Esophagus squamous epithelium (tissue), 5 donors: Measurements from ENCODE around the gene RAX. TPM values are rescaled to one million over a fixed set of nuclear protein-coding genes. Genes with fewer than 3 reads are reported as not detected.

Experiments used
- DNase-seq: peaks from one replicate; lab custom pipeline; 2025; lab: John Stamatoyannopoulos, UW
- H3K27ac ChIP-seq, 4 donors: fragments of 200-600 bp; sonication (generic); one replicate each; pipeline ENCODE4 v1.5.1; 2016 to 2019; ENCODE audit warnings: mild to moderate bottlenecking in 1 of 4
- H3K27me3 ChIP-seq, 4 donors: fragments of 200-600 bp; sonication (generic); 1 replicate in 3 of 4; 2 replicates in 1 of 4; pipeline versions ENCODE4 v1.5.1 to v1.6.0; 2017 to 2021; ENCODE audit warnings: antibody characterized with exemption in 1 of 4
- H3K36me3 ChIP-seq, 3 donors: fragments of 200-600 bp; sonication (generic); one replicate each; pipeline ENCODE4 v1.5.1; 2016 to 2019
- H3K4me1 ChIP-seq, 3 donors: fragments of 200-600 bp; sonication (generic); one replicate each; pipeline ENCODE4 v1.5.1; 2017 to 2019
- H3K4me3 ChIP-seq, 4 donors: fragments of 200-600 bp; sonication (generic); 1 replicate in 3 of 4; 2 replicates in 1 of 4; pipeline ENCODE4 v1.5.1; 2016 to 2019; ENCODE audit warnings: mild to moderate bottlenecking in 2 of 4, moderate library complexity in 1 of 4
- H3K9me3 ChIP-seq, 3 donors: fragments of 200-600 bp; sonication (generic); one replicate each; pipeline ENCODE4 v1.5.1; 2016 to 2019
- POLR2A ChIP-seq, 4 donors: fragments of 450-650 bp; IDR thresholded peaks; one replicate each; pipeline ENCODE4 v1.6.1; 2017; ENCODE audit warnings: antibody characterized with exemption in 4 of 4, mild to moderate bottlenecking in 4 of 4, moderate library complexity in 3 of 4
- WGBS, 2 donors: methylation state at CpG; one replicate each; pipeline ENCODE4 v1.1.5; 2018; 5-methylcytosine and 5-hydroxymethylcytosine counted together
- intact Hi-C: fragments of 100-400 bp; cut with DNase I; formaldehyde crosslinking; loops from one replicate; pipeline ENCODE4 v1.15.0; 2022
- total RNA-seq, 4 donors: library from RNA; depleted of rRNA; stranded (reverse); fragments of >200 nt; gene quantifications; one replicate each; pipeline ENCODE4 v1.1.0, GENCODE V29; 2016
- TF ChIP-seq, protein P1 (sequence below), 6 experiments: fragments of 450-650 bp in 4 of 6; fragments of 200-600 bp in 2 of 6; sonication (generic) in 2 of 6; IDR thresholded peaks; one replicate each; pipeline ENCODE4 v1.5.1; 2016 to 2019; ENCODE audit warnings: antibody characterized with exemption in 6 of 6, mild to moderate bottlenecking in 4 of 6, moderate library complexity in 4 of 6
- donor health status: DM: yes; HTN: yes; CAD: no.

Gene RAX
- total RNA-seq, 4 donors from 2014 or later, result not detected

DNA sequence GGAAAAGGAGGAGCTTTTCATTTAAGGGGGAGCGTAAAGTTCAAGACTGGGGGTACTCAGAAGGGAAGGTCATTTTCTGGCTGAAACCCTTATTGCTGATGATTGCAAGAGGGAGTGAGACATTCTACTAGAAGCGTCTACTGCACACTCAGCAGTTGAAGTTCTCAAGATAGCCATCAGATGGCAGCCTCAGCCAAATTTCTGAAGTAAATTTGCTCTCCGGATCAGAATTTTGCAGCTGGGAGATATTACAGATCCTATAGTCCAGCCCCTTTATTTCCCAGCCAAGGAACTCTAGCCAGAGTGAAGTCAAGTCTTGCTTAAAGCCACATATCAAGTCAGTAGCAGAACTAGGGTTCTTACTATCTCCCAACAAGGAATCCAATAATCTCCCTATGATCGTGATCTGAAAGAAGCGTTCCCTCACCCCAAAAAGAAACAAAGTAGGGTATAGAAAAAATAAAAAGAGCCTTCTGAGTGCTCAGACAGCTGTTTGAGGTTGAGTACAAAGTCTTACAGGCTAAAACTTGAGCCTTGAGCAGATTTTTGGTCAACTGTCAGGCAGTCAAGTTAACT, 24.0 kb downstream of the RAX start:
- no peak overlapping the region for H3K4me3 ChIP-seq
- intact Hi-C loops, result no loop called here
- WGBS, 2 donors, result 15 to 24% methylated on average over 5 of the region's 5 CpGs
- TF ChIP-seq POLR2A (IDR thresholded peaks at IDR 0.05), result no peak
- TF ChIP-seq, protein P1, sequence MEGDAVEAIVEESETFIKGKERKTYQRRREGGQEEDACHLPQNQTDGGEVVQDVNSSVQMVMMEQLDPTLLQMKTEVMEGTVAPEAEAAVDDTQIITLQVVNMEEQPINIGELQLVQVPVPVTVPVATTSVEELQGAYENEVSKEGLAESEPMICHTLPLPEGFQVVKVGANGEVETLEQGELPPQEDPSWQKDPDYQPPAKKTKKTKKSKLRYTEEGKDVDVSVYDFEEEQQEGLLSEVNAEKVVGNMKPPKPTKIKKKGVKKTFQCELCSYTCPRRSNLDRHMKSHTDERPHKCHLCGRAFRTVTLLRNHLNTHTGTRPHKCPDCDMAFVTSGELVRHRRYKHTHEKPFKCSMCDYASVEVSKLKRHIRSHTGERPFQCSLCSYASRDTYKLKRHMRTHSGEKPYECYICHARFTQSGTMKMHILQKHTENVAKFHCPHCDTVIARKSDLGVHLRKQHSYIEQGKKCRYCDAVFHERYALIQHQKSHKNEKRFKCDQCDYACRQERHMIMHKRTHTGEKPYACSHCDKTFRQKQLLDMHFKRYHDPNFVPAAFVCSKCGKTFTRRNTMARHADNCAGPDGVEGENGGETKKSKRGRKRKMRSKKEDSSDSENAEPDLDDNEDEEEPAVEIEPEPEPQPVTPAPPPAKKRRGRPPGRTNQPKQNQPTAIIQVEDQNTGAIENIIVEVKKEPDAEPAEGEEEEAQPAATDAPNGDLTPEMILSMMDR (IDR thresholded peaks at IDR 0.05), result peak; percentile 46 to 79 (median 59)
- H3K27me3 ChIP-seq, result peaks cover 0 to 68% (median 0%) of the 10 kb centered on the region in 4 donors
- H3K9me3 ChIP-seq, result no peaks in the 10 kb centered on the region
- H3K27ac ChIP-seq, result no peak overlapping the region
- H3K36me3 ChIP-seq, result no peaks in the 10 kb centered on the region
- no peak for DNase-seq
- H3K4me1 ChIP-seq, result no peaks in the 10 kb centered on the region

DNA sequence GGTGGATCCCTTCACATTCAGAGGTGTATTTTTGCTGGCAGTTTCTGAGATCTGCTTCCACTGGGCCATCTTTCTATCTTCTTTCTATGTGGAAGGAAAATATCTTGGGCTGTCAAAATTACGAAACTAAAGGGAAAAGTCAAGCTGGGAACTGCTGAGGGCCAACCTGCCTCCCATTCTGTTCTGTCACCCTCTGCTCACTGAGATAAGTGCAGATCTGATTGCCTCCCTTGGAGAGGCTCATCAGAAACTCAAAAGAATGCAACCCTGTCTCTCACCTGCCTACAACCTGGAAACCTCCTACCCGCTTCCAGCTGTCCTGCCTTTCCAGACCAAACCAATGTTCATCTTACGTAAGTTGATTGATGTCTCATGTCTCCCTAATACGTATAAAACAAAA, 26.5 kb downstream of the RAX start:
- intact Hi-C loops, result no loop called here

DNA sequence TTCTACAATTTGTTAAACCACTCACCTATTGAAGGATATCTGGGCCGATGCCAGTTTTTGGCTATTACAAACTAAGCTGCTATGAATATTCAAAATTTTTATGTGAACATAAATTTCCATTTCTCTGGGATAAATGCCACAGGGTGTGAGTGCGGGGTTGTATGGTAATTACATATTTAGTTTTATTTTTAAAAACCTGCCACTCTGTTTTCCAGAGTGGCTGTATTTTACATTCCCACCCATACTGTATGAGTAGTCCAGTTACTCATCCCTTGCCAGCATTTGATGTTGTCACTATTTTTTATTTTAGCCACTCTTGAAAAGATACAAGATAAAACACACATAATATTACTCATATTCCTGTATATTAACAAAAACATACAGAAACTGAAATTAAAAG, 30.3 kb downstream of the RAX start:
- no peak for TF ChIP-seq POLR2A (IDR thresholded peaks at IDR 0.05)
- TF ChIP-seq, protein P1 (IDR thresholded peaks at IDR 0.05), result no peak
- H3K36me3 ChIP-seq, result no peaks in the 10 kb centered on the region
- intact Hi-C loops, result no loop called here
- WGBS, 2 donors, result 87 to 88% methylated on average over 2 of the region's 2 CpGs
- DNase-seq, result no peak
- H3K27ac ChIP-seq, result no peak overlapping the region
- no peak overlapping the region for H3K4me3 ChIP-seq
- H3K9me3 ChIP-seq, result no peaks in the 10 kb centered on the region
- H3K4me1 ChIP-seq, result no peaks in the 10 kb centered on the region
- H3K27me3 ChIP-seq, result peaks cover 0 to 43% (median 0%) of the 10 kb centered on the region in 4 donors

More for the DNA sequence above, 26.5 kb downstream of the RAX start:
- Histone ChIP-seq H3K9me3 (no peaks in the 10 kb centered on the region), H3K4me1 (no peaks in the 10 kb centered on the region), H3K4me3 (no peak overlapping the region), H3K27me3 (peaks cover 0 to 60% (median 0%) of the 10 kb centered on the region in 4 donors), H3K36me3 (no peaks in the 10 kb centered on the region), H3K27ac (no peak overlapping the region)
- TF ChIP-seq, protein P1 (IDR thresholded peaks at IDR 0.05), result no peak
- no peak for TF ChIP-seq POLR2A (IDR thresholded peaks at IDR 0.05)
- no peak for DNase-seq
- WGBS, 2 donors, result 38 to 52% methylated on average over 4 of the region's 4 CpGs

DNA sequence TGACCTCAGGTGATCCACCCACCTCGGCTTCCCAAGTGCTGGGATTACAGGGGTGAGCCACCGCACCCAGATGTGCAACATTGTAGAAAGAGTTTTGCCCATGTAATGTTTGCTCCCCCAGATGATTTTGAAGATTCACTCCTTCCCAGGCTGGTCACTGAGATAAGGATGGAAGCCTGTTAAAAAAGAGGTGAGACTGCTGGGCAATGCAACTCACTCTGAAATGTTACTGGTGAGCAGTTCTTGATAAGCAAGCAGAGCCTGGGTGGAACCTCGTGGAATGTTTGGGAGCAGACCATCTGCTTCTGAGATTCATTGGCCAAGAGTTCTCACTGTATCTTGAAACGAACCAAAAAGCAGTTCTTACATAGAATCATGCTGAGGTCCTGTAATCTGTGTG, 33.6 kb downstream of the RAX start:
- peaks cover 0 to 11% (median 0%) of the 10 kb centered on the region in 4 donors for H3K27me3 ChIP-seq
- no peaks in the 10 kb centered on the region for H3K4me1 ChIP-seq
- no peaks in the 10 kb centered on the region for H3K36me3 ChIP-seq
- no peak overlapping the region for H3K4me3 ChIP-seq
- 55 to 63% methylated on average over 3 to 4 of the region's 4 CpGs for WGBS, 2 donors
- H3K9me3 ChIP-seq, result no peaks in the 10 kb centered on the region
- intact Hi-C loops, result no loop called here
- no peak for TF ChIP-seq POLR2A (IDR thresholded peaks at IDR 0.05)
- TF ChIP-seq, protein P1 (IDR thresholded peaks at IDR 0.05), result no peak
- no peak overlapping the region for H3K27ac ChIP-seq
- no peak for DNase-seq

DNA sequence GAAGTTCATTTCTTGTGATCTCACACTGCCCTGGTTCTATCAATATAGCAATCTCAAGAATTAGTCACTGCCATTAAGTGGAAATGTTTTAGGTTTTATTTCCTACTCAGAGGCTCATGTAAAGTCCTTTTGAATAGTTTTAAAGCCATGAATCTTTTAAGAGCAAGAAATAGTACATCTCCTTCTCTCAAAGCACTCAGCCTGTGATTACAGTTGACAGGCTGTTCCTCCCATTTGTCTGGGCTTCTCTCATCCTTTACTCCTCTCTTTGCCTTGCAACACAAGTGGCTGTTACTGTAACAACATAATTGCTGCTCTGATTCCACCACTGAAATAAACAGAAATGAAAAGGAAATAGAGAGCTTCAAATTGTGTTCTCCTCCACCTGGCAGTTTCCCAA, 34.9 kb downstream of the RAX start:
- intact Hi-C loops, result no loop called here
- Histone ChIP-seq H3K4me1 (no peaks in the 10 kb centered on the region), H3K4me3 (no peak overlapping the region), H3K27ac (no peak overlapping the region), H3K36me3 (no peaks in the 10 kb centered on the region), H3K9me3 (no peaks in the 10 kb centered on the region), H3K27me3 (no peaks in the 10 kb centered on the region)
- TF ChIP-seq, protein P1 (IDR thresholded peaks at IDR 0.05), result no peak
- TF ChIP-seq POLR2A (IDR thresholded peaks at IDR 0.05), result no peak
- DNase-seq, result no peak
